Measurements from ENCODE around the gene MYLK2.

The MYLK2 gene

DNA sequence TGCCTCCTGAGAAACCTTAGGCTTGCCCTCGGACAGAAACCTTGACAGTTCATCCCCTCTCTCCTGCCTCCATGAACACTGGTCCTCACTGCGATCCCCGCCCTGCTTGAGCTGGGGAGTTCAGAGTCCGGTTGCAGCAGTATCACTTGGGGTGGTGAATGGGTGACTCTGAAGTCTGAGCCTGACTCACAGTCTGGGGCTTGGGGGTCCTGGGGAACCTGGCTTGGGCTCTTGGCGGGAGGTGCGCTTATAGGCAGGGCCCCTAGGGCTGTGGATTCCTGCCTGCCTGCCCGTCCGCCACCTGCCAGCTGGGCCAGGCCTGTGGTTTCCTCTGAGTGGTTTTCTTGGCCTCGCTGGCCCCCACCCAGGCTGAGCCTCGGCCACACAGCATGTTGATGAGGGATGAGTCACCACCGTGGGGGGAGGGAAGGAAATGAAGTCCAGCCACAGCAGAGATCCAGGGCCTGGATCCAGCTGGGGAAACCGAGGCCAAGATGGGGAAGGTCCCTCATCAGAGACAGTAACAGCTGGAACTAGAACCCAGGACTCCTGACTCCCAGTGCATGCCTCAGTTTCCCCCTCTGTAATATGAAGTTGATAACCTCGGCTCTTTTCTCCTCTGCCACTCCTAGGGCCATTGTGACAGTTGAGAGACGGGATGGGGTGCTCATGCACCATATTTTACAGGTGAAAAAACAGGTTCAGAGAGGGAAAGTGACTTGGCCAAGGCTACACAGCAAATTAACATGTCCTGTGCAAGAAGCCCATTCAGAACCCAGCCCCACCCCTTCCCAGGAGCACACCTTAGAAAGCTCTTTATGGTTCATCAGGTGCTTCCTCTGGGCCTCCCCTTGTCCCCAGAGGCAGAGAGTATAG is 17.1 kb downstream of the MYLK2 start:
- peak; percentile 95 for DNase-seq (ENCODE audit: low read depth)

- peak; percentile 79 for DNase-seq (ENCODE audit: low read depth)
Observed at GRCh38 chr20:31836853-31837608, 17.9 kb downstream of the MYLK2 start.

DNA sequence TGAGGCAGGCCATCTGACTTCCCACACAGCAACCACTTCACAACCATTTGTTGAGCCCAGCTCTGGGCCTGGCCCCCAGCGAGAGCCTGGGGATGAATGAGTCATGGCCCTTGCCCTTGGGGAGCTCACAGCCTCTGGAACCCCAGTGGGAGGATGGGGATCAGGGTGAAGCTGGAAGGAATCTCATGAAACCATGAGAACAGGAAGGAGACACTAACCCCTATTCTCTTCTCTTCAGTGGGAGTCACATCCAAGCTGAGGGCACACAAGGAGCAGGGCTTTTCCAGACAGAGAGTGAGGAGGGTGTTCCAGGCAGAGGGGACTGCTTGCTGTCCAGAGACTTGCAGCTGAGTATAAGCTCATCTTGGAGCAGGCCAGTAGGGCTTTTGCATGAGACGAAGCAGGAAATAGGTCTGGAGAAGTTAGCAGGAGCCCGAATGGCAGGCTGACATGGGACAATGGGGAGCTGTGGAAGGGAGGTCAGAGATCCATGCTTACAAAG is 18.8 kb downstream of the MYLK2 start:
- peak; percentile 79 for DNase-seq (ENCODE audit: low read depth)

- DNase-seq (ENCODE audit: low read depth): peak; percentile 53
Observed at GRCh38 chr20:31838646-31839292, 19.6 kb downstream of the MYLK2 start.

- DNase-seq (ENCODE audit: low read depth): peak; percentile 55
Observed at GRCh38 chr20:31839782-31840487, 20.8 kb downstream of the MYLK2 start.

DNA sequence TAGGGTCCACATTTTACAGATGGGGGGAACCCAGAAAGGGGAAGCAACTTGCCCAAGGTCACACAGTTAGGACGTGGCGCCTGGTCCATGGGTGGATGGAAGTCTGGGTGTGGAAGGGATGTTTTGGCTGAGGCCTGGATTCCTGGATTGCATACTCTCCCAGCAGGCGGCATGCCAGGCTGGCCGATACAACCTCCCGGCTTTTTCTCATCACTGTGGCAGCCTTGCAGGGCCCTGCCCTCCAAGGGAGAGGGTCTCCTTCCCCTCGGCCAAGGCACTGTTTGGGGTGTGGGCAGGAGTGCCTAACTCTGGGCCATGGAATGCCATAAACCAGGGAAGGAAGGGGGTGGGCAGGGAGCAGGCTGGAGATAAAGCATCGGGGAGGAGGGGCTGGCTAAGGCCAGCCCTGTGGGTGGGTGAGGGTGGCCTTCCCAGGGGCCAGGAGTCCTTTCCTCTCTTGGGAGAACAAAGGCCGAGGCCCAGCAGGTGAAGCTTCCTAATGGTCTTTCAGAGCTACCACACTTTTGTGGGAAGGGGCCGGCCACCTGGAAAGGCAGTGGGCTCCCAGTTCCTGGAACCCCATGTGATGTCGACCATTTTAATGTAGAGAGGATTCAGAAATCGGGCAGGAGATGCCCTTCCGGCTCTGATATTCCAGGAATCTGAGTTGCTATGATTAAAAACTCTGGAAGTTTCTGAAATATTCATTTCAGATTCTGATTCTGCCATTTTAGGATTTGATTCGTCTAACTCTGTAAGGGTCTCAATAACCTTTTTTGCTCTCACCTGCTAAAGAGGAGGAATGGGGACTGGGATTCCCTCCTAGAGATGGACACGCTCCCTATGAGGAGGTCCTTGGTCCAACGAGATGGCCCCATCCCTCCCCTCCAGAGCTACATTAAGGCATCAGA is 22.0 kb downstream of the MYLK2 start:
- DNase-seq (ENCODE audit: low read depth): peak; percentile 39

GRCh38 chr20:31841928-31842327 is 22.8 kb downstream of the MYLK2 start:
- DNase-seq (ENCODE audit: low read depth): peak; percentile 75

GRCh38 chr20:31842471-31843157 is 23.5 kb downstream of the MYLK2 start:
- peak; percentile 77 for DNase-seq (ENCODE audit: low read depth)

GRCh38 chr20:31843288-31843687 is 24.1 kb downstream of the MYLK2 start:
- DNase-seq (ENCODE audit: low read depth): no peak

DNA sequence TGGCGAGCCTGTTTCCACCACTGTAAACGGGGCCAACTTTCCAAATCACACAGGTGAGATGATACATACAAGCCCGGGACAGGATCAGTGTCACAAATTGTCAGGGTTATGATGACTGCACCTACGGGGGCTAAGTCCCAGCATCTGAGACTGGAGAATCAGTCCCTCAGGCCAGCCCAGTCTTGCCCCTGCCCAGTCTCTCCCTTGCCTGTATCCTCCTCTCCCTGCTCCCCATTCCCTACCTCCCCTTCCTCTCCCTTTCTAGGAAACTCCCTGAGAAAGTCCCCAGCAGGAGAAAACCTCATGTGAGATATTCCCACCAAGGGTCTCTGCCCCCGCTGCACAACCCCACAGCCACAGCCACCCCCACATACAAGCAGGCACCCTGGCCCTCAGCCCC is 24.7 kb downstream of the MYLK2 start:
- DNase-seq (ENCODE audit: low read depth): no peak

DNA sequence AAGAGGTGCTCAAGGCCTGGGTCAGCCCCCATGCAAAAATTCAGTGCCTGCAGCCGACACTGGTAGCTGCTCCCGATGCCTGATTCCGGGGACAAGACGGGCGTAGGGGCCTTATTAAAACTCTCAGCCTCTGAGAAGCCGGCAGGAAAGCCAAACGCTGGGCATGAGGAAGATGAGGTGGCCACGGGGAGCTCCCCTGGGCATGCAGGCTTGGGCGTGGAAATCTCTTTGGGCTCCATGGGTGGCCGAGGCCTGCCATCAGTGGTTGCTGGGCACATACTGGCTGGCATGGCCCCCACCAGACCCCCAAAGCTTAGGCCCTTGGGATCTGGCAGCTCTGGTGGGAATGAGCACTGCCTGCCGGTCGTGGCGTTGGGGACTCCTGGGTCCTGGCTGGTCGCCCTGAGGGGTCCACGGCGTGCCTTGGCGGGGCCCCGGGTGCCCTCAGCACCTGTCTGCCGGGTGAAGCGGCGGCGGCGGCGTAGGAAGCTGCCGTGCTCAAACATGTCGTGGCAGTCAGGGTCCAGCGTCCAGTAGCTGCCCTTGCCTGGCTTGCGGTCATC is 25.7 kb downstream of the MYLK2 start:
- no peak for DNase-seq (ENCODE audit: low read depth)

DNA sequence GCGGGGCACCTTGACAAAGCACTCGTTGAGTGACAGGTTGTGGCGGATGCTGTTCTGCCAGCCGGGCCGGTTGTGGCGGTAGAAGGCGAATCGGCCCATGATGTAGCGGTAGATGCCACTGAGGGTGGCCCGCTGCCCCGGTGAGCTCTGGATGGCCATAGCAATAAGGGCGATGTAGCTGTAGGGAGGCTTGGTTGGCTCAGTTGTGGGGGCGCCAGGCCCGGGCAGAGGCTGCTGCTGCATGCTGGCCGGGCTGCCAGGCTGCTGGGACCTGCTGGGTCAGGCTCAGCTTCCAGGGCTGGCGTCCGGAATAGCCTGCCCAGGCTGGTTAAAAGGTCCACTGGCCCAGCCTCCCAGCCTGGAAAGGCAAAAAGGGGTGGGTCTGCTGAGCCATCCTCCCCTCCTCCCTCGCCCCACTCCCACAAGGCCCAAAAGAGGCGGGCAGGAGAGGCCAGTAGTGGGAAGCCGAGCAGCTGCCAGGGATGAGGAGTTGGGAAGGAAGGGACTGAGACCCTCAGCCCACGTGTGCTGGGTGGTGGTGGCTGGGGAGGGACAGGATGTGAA is 26.2 kb downstream of the MYLK2 start, which contains the start of gene FOXS1:
TSS of gene FOXS1 (minus strand) at position 305 of the 564 bp plus-strand sequence. CDS start at position 243, 62 bp downstream.
- DNase-seq (ENCODE audit: low read depth): no peak

DNA sequence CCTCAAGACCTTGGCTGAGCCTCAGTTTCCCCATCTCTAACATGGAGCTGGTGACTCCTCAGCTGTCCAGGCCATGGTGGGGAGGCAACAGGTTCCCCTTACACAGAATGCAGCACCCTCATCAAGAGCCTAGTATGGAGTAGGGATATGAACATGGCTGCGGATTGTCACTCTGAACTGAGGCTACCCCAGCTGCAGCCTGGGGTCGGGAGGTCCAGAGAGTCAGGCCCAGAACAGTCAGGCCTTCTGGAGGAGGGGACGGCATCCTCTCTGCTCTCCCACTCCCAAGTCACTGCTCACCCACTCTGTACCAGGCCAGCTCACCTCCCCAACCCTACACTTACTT is 27.6 kb downstream of the MYLK2 start:
- DNase-seq (ENCODE audit: low read depth): no peak

DNA sequence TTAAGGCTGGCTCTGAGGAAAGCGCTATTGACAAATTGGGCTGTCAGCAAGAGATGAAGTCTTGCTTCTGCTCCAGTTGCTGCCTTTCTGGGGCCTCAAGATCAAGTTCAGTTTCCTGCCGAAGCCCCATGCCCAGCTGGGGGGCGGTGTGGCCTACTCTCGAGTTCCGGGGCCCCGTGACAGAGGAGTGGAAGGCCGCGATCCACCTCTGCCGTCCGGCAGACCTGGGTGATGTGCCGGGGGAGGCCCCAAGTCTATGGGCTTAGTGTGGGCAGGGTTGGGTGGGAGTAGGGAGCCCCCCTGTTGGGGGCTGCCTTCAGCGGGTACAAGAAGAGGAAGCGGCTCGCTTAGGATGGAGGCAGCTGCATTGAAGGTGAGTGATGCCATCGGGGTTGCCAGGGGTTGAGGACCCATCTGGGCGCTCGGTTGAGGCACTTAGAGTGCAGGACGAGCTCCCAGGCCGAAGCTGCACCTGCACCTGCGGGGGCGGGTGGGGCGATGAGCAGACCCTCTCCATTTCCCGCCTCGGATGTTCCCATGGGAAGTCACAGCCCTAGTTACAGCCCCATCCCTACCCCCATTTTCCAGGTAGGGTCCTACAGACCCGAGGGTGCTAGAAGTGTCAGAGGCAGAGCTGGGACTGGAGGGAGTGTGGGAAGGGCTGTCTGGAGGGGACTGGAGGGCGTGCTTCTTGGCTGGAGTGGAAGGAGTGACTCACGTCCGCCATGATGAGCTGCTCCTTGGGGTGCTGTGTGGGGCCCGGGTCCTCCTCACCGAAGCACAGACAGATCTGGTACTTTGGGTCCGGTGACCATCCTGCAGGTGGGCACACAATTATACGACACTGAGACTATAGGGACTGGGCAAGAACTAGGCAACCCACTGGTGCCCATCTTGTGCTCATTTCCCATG is 29.2 kb downstream of the MYLK2 start:
- no peak for DNase-seq (ENCODE audit: low read depth)

DNA sequence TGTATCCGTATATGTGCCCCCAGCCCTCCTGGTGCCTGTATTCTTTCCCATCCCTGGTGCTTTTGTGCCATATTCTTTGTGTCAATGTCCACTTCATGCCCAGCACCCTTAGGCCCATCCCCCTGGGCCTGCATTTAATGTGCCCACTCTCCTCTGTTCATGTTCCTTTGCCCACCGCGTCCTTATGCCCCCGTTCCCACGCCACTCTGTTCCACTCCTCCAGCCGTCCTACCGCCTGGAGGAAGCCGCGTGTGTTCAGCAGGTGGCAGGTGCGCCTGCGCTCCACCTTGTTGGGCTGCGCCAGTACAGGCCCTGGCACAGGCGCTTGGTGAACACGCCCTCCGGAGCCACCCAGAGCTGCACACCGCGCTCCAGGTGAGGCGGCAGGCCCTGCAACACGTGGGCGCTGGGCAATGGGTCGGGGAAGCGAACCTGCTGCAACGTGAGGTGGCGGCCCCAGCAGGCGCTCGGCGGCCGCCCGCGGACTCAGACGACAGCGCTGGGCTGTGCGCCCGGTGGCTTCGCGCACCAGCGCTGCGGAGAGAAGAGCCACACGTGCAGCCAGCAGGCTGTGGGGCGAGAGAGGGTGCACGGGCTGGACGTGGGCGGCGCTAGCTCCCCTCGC is 30.3 kb downstream of the MYLK2 start:
- no peak for DNase-seq (ENCODE audit: low read depth)

DNA sequence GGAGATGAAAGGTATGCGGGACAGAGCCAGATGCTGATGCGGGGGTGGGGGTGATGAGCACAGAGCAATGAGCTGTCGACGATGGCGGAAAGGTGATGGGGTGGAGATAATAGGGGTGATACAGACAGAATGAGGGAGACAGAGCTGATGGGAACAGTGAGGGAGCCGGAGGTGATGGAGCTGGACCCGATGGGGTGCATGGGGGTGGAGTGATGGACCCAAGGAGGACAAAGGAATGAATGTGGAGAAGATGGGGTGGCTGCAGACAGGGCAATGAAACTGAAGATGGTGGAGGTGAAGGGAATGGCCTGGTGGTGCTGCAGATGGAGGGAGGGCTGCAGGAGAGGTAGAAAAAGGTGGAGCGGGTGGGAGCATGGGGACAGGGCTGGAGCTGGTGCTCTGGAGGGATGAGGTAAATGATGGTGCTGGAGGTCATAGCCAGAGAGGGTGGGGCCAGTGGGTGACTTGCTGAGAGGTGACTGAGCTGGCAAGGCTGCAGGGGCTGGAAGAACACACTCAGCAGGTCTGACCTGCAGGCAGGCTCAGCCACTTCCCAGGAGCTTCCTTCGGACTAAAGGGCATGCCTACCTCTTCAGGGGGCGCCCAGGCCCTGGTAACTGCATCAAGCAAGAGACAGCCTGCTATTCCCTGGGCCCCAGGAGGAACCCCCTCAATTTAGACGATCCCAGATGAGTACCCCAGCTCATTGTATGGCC is 32.2 kb downstream of the MYLK2 start:
- DNase-seq (ENCODE audit: low read depth): no peak

GRCh38 chr20:31853481-31853880 is 34.3 kb downstream of the MYLK2 start:
- no peak for DNase-seq (ENCODE audit: low read depth)
